Measurements from ENCODE around the gene HEMGN.

- TF ChIP-seq CTCF (IDR thresholded peaks at IDR 0.05) (no peak), POLR2AphosphoS5 (IDR thresholded peaks at IDR 0.05; ENCODE audit: insufficient read depth in 1 of 2, low read depth in 1 of 2) (no peak)
Measured at GRCh38 chr9:97963232-97963631, 25.3 kb upstream of the HEMGN start.
